Adrenal gland (tissue), 12 donors: ENCODE results near the gene KCNMB4. TPM values are rescaled to one million over a fixed set of nuclear protein-coding genes. Genes with fewer than 3 reads are reported as not detected.

ENCODE experiments used
- DNase-seq, 7 donors: peaks; one replicate each; pipeline ENCODE4 v3.0.0-alpha.2; 2019 to 2020
- H3K27ac ChIP-seq, 5 donors: fragments of 200-600 bp; sonication (generic) in 4 of 5; 1 replicate in 3 of 5; 2 replicates in 2 of 5; pipeline versions ENCODE4 v1.5.1 to v1.8.0; 2016 to 2020; ENCODE audit warnings: mild to moderate bottlenecking in 1 of 5
- H3K27me3 ChIP-seq: fragments of 200-600 bp; 2 replicates; pipeline ENCODE4 v1.8.0; 2021
- H3K36me3 ChIP-seq, 2 donors: fragments of 200-600 bp; replicated peaks in 1 of 2; 1 replicate in 1 of 2; 2 replicates in 1 of 2; pipeline versions ENCODE4 v1.5.1 to v1.8.0; 2018 to 2022
- H3K4me1 ChIP-seq, 2 donors: fragments of 200-600 bp; replicated peaks in 1 of 2; 1 replicate in 1 of 2; 2 replicates in 1 of 2; pipeline versions ENCODE4 v1.5.1 to v1.8.0; 2018 to 2021
- H3K4me3 ChIP-seq, 4 donors: fragments of 200-600 bp; sonication (generic) in 3 of 4; one replicate each; pipeline ENCODE4 v1.5.1; 2016 to 2018
- H3K9me3 ChIP-seq, 3 donors: fragments of 200-600 bp; sonication (generic) in 1 of 3; replicated peaks in 1 of 3; 1 replicate in 2 of 3; 2 replicates in 1 of 3; pipeline versions ENCODE4 v1.5.1 to v1.8.0; 2016 to 2021
- CTCF ChIP-seq, 6 experiments: fragments of 450-650 bp in 4 of 6; fragments of 200-600 bp in 2 of 6; sonication (generic) in 1 of 6; IDR thresholded peaks; 1 replicate in 5 of 6; 2 replicates in 1 of 6; pipeline versions ENCODE4 v1.5.1 to v1.8.0; 2016 to 2021; ENCODE audit warnings: antibody characterized with exemption in 6 of 6, mild to moderate bottlenecking in 2 of 6, moderate library complexity in 1 of 6
- POLR2A ChIP-seq, 2 donors: fragments of 450-650 bp; IDR thresholded peaks; one replicate each; pipeline ENCODE4 v1.6.1; 2017; ENCODE audit warnings: antibody characterized with exemption in 2 of 2, mild to moderate bottlenecking in 2 of 2, moderate library complexity in 1 of 2
- WGBS, 4 donors: extraction: QIAGEN DNeasy Blood & Tissue Kit in 2 of 4; methylation state at CpG; one replicate each; pipeline versions ENCODE4 v1.1.5 to v1.1.7; 2013 to 2017; 5-methylcytosine and 5-hydroxymethylcytosine counted together
- intact Hi-C, 2 donors: fragments of 100-400 bp; cut with DNase I; formaldehyde crosslinking; loops; one replicate each; pipeline versions ENCODE4 v1.14.1 to v1.15.0; 2022 to 2023
- polyA plus RNA-seq, 3 donors: library from polyadenylated mRNA; stranded (reverse); fragments of 200-250 nt in 2 of 3; fragments of 350-450 nt in 1 of 3; fragmentation: Illumina TruSeq in 1 of 3; extraction: RNeasy Lipid Tissue Mini Kit (QIAGEN cat#74804) in 1 of 3; gene quantifications; one replicate each; pipeline ENCODE4 v1.2.3, GENCODE V29; 2013 to 2014
- total RNA-seq, 9 donors: library from RNA; depleted of rRNA in 4 of 9; stranded (reverse); fragments of >200 nt in 4 of 9; fragments of 120-200 nt in 1 of 9; fragmentation: NEBNext Ultra II Directional in 1 of 9; extraction: Animal tissue kit (Norgen Biotek cat#: 25700) in 1 of 9; gene quantifications; one replicate each; pipeline versions ENCODE4 v1.1.0 to v1.2.4, GENCODE V29; 2013 to 2023
- donor health status: healthy with polysubstance abuse.
- donor health status: Bipolar disorder and iron deficiency.
- donor health status: DM: yes; HTN: yes; CAD: no.
- donor health status: DM: no; HTN: no; CAD: no.
- donor health status: DM: no; HTN: no; CAD: no.
- donor health status: DM: yes; HTN: yes; CAD: no.

KCNMB4 gene
- total and polyA plus RNA-seq, 12 donors, result 2.2 to 23.3 (median 8.8) TPM

- DNase-seq, result peak in 1 of 7 donors; percentile 18
- no peaks in the 10 kb centered on the region for H3K27me3 ChIP-seq
- peak overlapping the region in 3 of 5 donors; percentile 8 to 53 (median 33) for H3K27ac ChIP-seq
Measured at GRCh38 chr12:70367258-70368141, 1.4 kb downstream of the KCNMB4 start.

GRCh38 chr12:70372881-70373280 is 6.8 kb downstream of the KCNMB4 start:
- Histone ChIP-seq H3K4me3 (no peak overlapping the region), H3K4me1 (peaks cover 0 to 2% of the 10 kb centered on the region in 2 donors), H3K27me3 (no peaks in the 10 kb centered on the region), H3K27ac (no peak overlapping the region), H3K36me3 (no peaks in the 10 kb centered on the region), H3K9me3 (no peaks in the 10 kb centered on the region)
- TF ChIP-seq POLR2A (IDR thresholded peaks at IDR 0.05) (no peak), CTCF (IDR thresholded peaks at IDR 0.05) (no peak)
- DNase-seq, result no peak
- intact Hi-C loops, result no loop called here
- WGBS, 4 donors, result 81 to 96% (median 92%) methylated on average over 3 of the region's 3 CpGs

More at GRCh38 chr12:70367258-70368141, 1.4 kb downstream of the KCNMB4 start:
- no peaks in the 10 kb centered on the region for H3K9me3 ChIP-seq
- 5 to 6% (median 5%) methylated on average over 13 to 21 of the region's 21 CpGs for WGBS, 4 donors
- TF ChIP-seq POLR2A (IDR thresholded peaks at IDR 0.05), result no peak
- no peaks in the 10 kb centered on the region for H3K36me3 ChIP-seq
- peak overlapping the region in 3 of 4 donors; percentile 31 to 82 (median 54) for H3K4me3 ChIP-seq
- H3K4me1 ChIP-seq, result peaks cover 0 to 21% of the 10 kb centered on the region in 2 donors
- intact Hi-C loops, result loop anchor here in 1 of 2 donors (10.0 kb wide), 1 partner anchor 473 kb away; no protein-coding TSS in a partner anchor

GRCh38 chr12:70379846-70380245 is 13.8 kb downstream of the KCNMB4 start:
- Histone ChIP-seq H3K27me3 (no peaks in the 10 kb centered on the region), H3K9me3 (no peaks in the 10 kb centered on the region), H3K36me3 (no peaks in the 10 kb centered on the region), H3K4me3 (no peak overlapping the region), H3K27ac (no peak overlapping the region), H3K4me1 (no peaks in the 10 kb centered on the region)
- TF ChIP-seq CTCF (IDR thresholded peaks at IDR 0.05) (no peak), POLR2A (IDR thresholded peaks at IDR 0.05) (no peak)
- intact Hi-C loops, result no loop called here
- WGBS, 4 donors, result 92 to 100% (median 93%) methylated on average over 1 of the region's 1 CpG
- DNase-seq, result no peak

DNA sequence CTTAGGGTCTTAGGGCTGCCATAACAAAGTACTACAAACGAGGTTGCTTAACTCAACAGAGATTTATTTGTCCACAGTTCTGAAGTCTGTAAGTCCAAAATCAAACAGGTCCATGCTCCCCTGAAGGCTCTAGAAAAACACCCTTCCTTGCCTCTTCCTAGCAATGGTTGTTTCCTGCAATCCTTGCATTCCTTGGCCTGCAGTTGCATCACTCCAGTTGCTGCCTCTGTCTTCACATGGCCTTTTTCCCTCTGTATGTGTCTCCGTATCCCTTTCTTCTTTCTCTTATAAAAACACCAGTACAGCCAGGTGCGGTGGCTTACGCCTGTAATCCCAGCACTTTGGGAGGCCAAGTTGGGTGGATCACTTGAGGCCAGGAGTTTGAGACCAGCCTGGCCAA is 17.4 kb downstream of the KCNMB4 start:
- Histone ChIP-seq H3K9me3 (no peaks in the 10 kb centered on the region), H3K27ac (no peak overlapping the region), H3K36me3 (no peaks in the 10 kb centered on the region), H3K27me3 (no peaks in the 10 kb centered on the region), H3K4me1 (no peaks in the 10 kb centered on the region), H3K4me3 (no peak overlapping the region)
- WGBS, 4 donors, result 92 to 99% (median 93%) methylated on average over 4 of the region's 4 CpGs
- no peak for TF ChIP-seq POLR2A (IDR thresholded peaks at IDR 0.05)
- TF ChIP-seq CTCF (IDR thresholded peaks at IDR 0.05), result no peak
- intact Hi-C loops, result no loop called here
- DNase-seq, result no peak
